ENCODE data around the gene WDR12.

- no peak for TF ChIP-seq CTCF (IDR thresholded peaks at IDR 0.05)
- TF ChIP-seq POLR2AphosphoS5 (IDR thresholded peaks at IDR 0.05), result no peak
Observed at GRCh38 chr2:202944816-202945215, 33.3 kb upstream of the WDR12 start.
